ENCODE measurements around the gene AIPL1.

DNA sequence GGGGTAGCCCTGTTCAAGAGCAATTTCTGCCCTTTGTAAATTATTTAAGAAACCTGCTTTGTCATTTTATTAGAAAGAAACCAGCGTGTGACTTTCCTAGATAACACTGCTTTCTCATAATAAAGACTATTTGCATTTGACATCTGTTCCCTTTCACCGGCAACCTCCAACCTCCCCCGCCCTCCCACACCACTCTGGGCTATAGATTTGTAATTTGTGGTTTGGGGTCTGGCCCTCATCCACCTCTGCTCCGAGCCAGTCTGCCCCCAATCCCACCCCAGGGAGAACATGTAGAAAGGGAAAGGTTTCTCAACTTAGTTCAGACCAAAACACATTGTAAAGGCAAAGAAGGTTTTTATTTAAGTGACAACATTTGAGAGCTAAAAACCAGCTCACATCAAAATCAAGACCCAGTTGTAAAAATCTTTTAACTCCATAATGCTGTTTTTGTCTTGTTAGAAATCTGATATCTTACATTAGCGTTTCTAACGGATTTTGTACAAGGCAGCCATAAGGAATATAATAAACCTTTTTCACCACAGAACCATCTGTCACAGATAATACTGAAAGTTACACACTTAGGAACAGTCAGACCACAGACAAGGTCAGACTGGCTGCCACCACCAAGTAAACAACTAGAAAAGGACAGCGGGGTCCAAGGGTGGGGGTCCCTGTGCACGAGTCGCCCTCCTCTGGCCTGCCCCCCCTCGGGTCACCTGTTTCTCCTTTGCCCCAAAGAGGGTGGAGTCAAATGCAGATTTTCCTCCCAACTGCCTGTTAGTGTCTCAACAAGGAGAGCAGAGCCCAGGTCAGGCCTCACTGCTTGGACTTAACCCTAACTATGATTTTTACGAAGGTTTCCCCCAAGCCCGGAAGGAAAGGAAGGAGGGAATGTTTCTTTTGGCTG is 16.3 kb upstream of the AIPL1 start:
- TF ChIP-seq, protein P1, sequence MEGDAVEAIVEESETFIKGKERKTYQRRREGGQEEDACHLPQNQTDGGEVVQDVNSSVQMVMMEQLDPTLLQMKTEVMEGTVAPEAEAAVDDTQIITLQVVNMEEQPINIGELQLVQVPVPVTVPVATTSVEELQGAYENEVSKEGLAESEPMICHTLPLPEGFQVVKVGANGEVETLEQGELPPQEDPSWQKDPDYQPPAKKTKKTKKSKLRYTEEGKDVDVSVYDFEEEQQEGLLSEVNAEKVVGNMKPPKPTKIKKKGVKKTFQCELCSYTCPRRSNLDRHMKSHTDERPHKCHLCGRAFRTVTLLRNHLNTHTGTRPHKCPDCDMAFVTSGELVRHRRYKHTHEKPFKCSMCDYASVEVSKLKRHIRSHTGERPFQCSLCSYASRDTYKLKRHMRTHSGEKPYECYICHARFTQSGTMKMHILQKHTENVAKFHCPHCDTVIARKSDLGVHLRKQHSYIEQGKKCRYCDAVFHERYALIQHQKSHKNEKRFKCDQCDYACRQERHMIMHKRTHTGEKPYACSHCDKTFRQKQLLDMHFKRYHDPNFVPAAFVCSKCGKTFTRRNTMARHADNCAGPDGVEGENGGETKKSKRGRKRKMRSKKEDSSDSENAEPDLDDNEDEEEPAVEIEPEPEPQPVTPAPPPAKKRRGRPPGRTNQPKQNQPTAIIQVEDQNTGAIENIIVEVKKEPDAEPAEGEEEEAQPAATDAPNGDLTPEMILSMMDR (IDR thresholded peaks at IDR 0.05 in 4 of 5, conservative IDR thresholded peaks at IDR 0.05 in 1 of 5) = no peak
- TF ChIP-seq POLR2A (IDR thresholded peaks at IDR 0.05) = no peak
